ENCODE results near the gene SLC16A4.
"Not testable (repeated sequence)": the region's sequence is repeated elsewhere in the genome, so short reads cannot be mapped to it uniquely, and the experiment has no call there.

Gene SLC16A4

GRCh38 chr1:110390692-110391245 lies at the start of gene SLC16A4:
SLC16A4 (minus strand) TSS chr1:110391026; CDS start chr1:110389323, 1,703 bp downstream.
- no peak for DNase-seq

GRCh38 chr1:110439873-110440272 lies 49.0 kb upstream of the SLC16A4 start:
- not testable (repeated sequence) for DNase-seq

GRCh38 chr1:110438893-110439292 lies 48.1 kb upstream of the SLC16A4 start:
- no peak for DNase-seq

- not testable (repeated sequence) for DNase-seq
Measured at GRCh38 chr1:110437645-110438299, 46.9 kb upstream of the SLC16A4 start.

- no peak for DNase-seq
Measured at GRCh38 chr1:110436635-110437034, 45.8 kb upstream of the SLC16A4 start.

- no peak for DNase-seq
Measured at GRCh38 chr1:110434946-110435345, 44.1 kb upstream of the SLC16A4 start.

GRCh38 chr1:110433803-110434202 lies 43.0 kb upstream of the SLC16A4 start:
- DNase-seq: no peak

GRCh38 chr1:110433213-110433612 lies 42.4 kb upstream of the SLC16A4 start:
- DNase-seq: no peak

- DNase-seq: no peak
Measured at GRCh38 chr1:110430901-110431300, 40.1 kb upstream of the SLC16A4 start.

GRCh38 chr1:110430366-110430765 lies 39.5 kb upstream of the SLC16A4 start:
- DNase-seq: no peak

GRCh38 chr1:110428946-110429345 lies 38.1 kb upstream of the SLC16A4 start:
- no peak for DNase-seq

GRCh38 chr1:110426854-110427253 lies 36.0 kb upstream of the SLC16A4 start:
- no peak for DNase-seq

- DNase-seq: no peak
Measured at GRCh38 chr1:110425612-110426152, 34.9 kb upstream of the SLC16A4 start.

GRCh38 chr1:110424699-110425611 lies 34.1 kb upstream of the SLC16A4 start:
- no peak for DNase-seq

GRCh38 chr1:110420874-110421793 lies 30.3 kb upstream of the SLC16A4 start:
- DNase-seq: no peak

- DNase-seq: no peak
Measured at GRCh38 chr1:110420023-110420662, 29.3 kb upstream of the SLC16A4 start.

GRCh38 chr1:110418729-110419128 lies 27.9 kb upstream of the SLC16A4 start:
- no peak for DNase-seq

- not testable (repeated sequence) for DNase-seq
Measured at GRCh38 chr1:110413045-110413444, 22.2 kb upstream of the SLC16A4 start.

- peak; percentile 72 for DNase-seq
Measured at GRCh38 chr1:110412576-110412975, 21.8 kb upstream of the SLC16A4 start.

- DNase-seq: no peak
Measured at GRCh38 chr1:110411173-110411735, 20.4 kb upstream of the SLC16A4 start.

GRCh38 chr1:110409316-110409715 lies 18.5 kb upstream of the SLC16A4 start:
- no peak for DNase-seq

Measured in CD4-positive, alpha-beta T cell treated with Interleukin-10 for 1 hour (primary cell).